Keratinocyte (primary cell): Measurements from ENCODE around the gene FIGN. TPM values are rescaled to one million over a fixed set of nuclear protein-coding genes. Genes with fewer than 3 reads are reported as not detected.

ENCODE experiments used
- DNase-seq: peaks from one replicate; pipeline ENCODE4 v3.0.0-alpha.2; 2011; ENCODE audit warnings: low read depth, missing footprints, low spot score
- FAIRE-seq: peaks from 2 replicates; lab custom pipeline; 2011; peaks lifted over from hg19 to GRCh38; lab: Jason Lieb, UNC
- H2AFZ ChIP-seq: 2 replicates; pipeline ENCODE4 v1.6.0; 2012; ENCODE audit warnings: low read length, control low read depth, inconsistent platforms; ENCODE audit not compliant: control insufficient read depth
- H3K27ac ChIP-seq: 2 replicates; pipeline ENCODE4 v1.5.1; 2011; ENCODE audit warnings: low read length; ENCODE audit not compliant: control insufficient read depth, insufficient read depth
- H3K27me3 ChIP-seq: 3 replicates; pipeline ENCODE4 v1.6.0; 2011; ENCODE audit warnings: low read length; ENCODE audit not compliant: control insufficient read depth, insufficient read depth; ENCODE audit errors: extremely low read depth
- H3K36me3 ChIP-seq, 2 experiments: 2 replicates in 1 of 2; 3 replicates in 1 of 2; pipeline ENCODE4 v1.5.1; 2011; ENCODE audit warnings: low read length in 2 of 2, mild to moderate bottlenecking in 1 of 2; ENCODE audit not compliant: control insufficient read depth in 2 of 2, insufficient read depth in 2 of 2; ENCODE audit errors: extremely low read depth in 1 of 2
- H3K4me1 ChIP-seq: 3 replicates; pipeline ENCODE4 v1.5.1; 2011; ENCODE audit warnings: low read length; ENCODE audit not compliant: control insufficient read depth, insufficient read depth; ENCODE audit errors: extremely low read depth
- H3K4me2 ChIP-seq: 3 replicates; pipeline ENCODE4 v1.6.0; 2011; ENCODE audit warnings: low read depth, low read length; ENCODE audit not compliant: control insufficient read depth, insufficient read depth; ENCODE audit errors: extremely low read depth
- H3K4me3 ChIP-seq, 3 experiments: fragments of 200-600 bp in 1 of 3; sonication (generic) in 1 of 3; 2 replicates in 2 of 3; 3 replicates in 1 of 3; pipeline ENCODE4 v1.5.1; 2011 to 2016; ENCODE audit warnings: low read length in 3 of 3, mild to moderate bottlenecking in 3 of 3, control low read depth in 2 of 3, inconsistent platforms in 1 of 3, low read depth in 1 of 3, mixed read lengths in 1 of 3, mixed run types in 1 of 3, moderate library complexity in 1 of 3; ENCODE audit not compliant: control insufficient read depth in 2 of 3, insufficient read depth in 2 of 3; ENCODE audit errors: extremely low read depth in 1 of 3
- H3K79me2 ChIP-seq: 2 replicates; pipeline ENCODE4 v1.6.0; 2012; ENCODE audit warnings: low read length; ENCODE audit not compliant: control insufficient read depth, insufficient read depth
- H3K9ac ChIP-seq: 3 replicates; pipeline ENCODE4 v1.6.0; 2011; ENCODE audit warnings: low read length; ENCODE audit not compliant: control insufficient read depth, insufficient read depth; ENCODE audit errors: extremely low read depth
- H3K9me1 ChIP-seq: 3 replicates; pipeline ENCODE4 v1.6.0; 2011; ENCODE audit warnings: low read length; ENCODE audit not compliant: control insufficient read depth, insufficient read depth; ENCODE audit errors: extremely low read depth
- H3K9me3 ChIP-seq: 2 replicates; pipeline ENCODE4 v1.5.1; 2012; ENCODE audit warnings: low read depth, low read length; ENCODE audit not compliant: control insufficient read depth
- H4K20me1 ChIP-seq: 3 replicates; pipeline ENCODE4 v1.6.0; 2011; ENCODE audit warnings: low read length; ENCODE audit not compliant: control insufficient read depth, insufficient read depth; ENCODE audit errors: extremely low read depth
- CTCF ChIP-seq, 3 experiments: IDR thresholded peaks in 1 of 3; conservative IDR thresholded peaks in 1 of 3; optimal IDR thresholded peaks in 1 of 3; 2 replicates in 2 of 3; 3 replicates in 1 of 3; pipeline versions ENCODE3 to v1.5.1; 2011; ENCODE audit warnings: low read length in 3 of 3, mild to moderate bottlenecking in 3 of 3, moderate library complexity in 2 of 3, control low read depth in 1 of 3, inconsistent platforms in 1 of 3; ENCODE audit not compliant: insufficient read depth in 2 of 3; ENCODE audit errors: extremely low read depth in 1 of 3
- EZH2 ChIP-seq: IDR thresholded peaks from one replicate; pipeline ENCODE4 v1.6.1; 2012; ENCODE audit warnings: inconsistent platforms, mild to moderate bottlenecking, low read length, moderate library complexity
- dilution Hi-C: fragments of 300-500 bp; cut with MboI; formaldehyde crosslinking; loops from one replicate; pipeline ENCODE4 v1.7.0; 2020; ENCODE audit warnings: low sequenced_read_pairs; ENCODE audit not compliant: extremely low pct_ligation_motif_present
- polyA plus RNA-seq, 5 experiments: library from polyadenylated mRNA; depleted of rRNA in 3 of 5; stranded (reverse) in 3 of 5; stranded (forward) in 1 of 5; unstranded in 1 of 5; fragments of >200 nt; gene quantifications; 1 replicate in 1 of 5; 2 replicates in 3 of 5; 3 replicates in 1 of 5; pipeline versions ENCODE4 v1.2.1 to v1.2.3, GENCODE V29; 2011 to 2012; ENCODE audit warnings: missing spikeins in 2 of 5, low read depth in 1 of 5, low replicate concordance in 1 of 5

FIGN gene
- polyA plus RNA-seq, 1 donor (not counting 4 experiments of a cell fraction or from before 2014, with no cell fraction given) = 2.9 TPM

GRCh38 chr2:163625632-163626031 lies 110.2 kb downstream of the FIGN start:
- DNase-seq = no peak
- Histone ChIP-seq H2AFZ (no peak overlapping the region), H4K20me1 (no peaks in the 10 kb centered on the region), H3K27ac (no peak overlapping the region), H3K4me2 (no peak overlapping the region), H3K9me1 (no peaks in the 10 kb centered on the region), H3K79me2 (no peaks in the 10 kb centered on the region), H3K27me3 (no peaks in the 10 kb centered on the region), H3K9me3 (no peaks in the 10 kb centered on the region), H3K4me1 (no peaks in the 10 kb centered on the region), H3K4me3 (no peak overlapping the region), H3K9ac (no peak overlapping the region), H3K36me3 (no peaks in the 10 kb centered on the region)
- dilution Hi-C loops = no loop called here
- FAIRE-seq = no peak
- no peak for TF ChIP-seq EZH2
- TF ChIP-seq CTCF (optimal IDR thresholded peaks at IDR 0.05 in 1 of 3, IDR thresholded peaks at IDR 0.05 in 1 of 3, conservative IDR thresholded peaks at IDR 0.05 in 1 of 3; ENCODE audit: extremely low read depth in 1 of 3, insufficient read depth in 2 of 3, low read length in 3 of 3) = no peak

- DNase-seq = no peak
- FAIRE-seq = no peak
- Histone ChIP-seq H3K27me3 (no peaks in the 10 kb centered on the region), H3K4me3 (no peak overlapping the region), H3K79me2 (no peaks in the 10 kb centered on the region), H3K4me1 (no peaks in the 10 kb centered on the region), H3K4me2 (no peak overlapping the region), H3K9me3 (no peaks in the 10 kb centered on the region), H3K36me3 (no peaks in the 10 kb centered on the region), H3K9me1 (no peaks in the 10 kb centered on the region), H2AFZ (no peak overlapping the region), H3K27ac (no peak overlapping the region), H4K20me1 (no peaks in the 10 kb centered on the region), H3K9ac (no peak overlapping the region)
- TF ChIP-seq EZH2 (no peak), CTCF (optimal IDR thresholded peaks at IDR 0.05 in 1 of 3, IDR thresholded peaks at IDR 0.05 in 1 of 3, conservative IDR thresholded peaks at IDR 0.05 in 1 of 3; ENCODE audit: extremely low read depth in 1 of 3, insufficient read depth in 2 of 3, low read length in 3 of 3) (no peak)
- dilution Hi-C loops = no loop called here
These were observed 114.3 kb downstream of the FIGN start for GRCh38 chr2:163621445-163622004.
